CD4-positive, alpha-beta T cell (primary cell): Measurements from ENCODE around the gene PAPPA. TPM values are rescaled to one million over a fixed set of nuclear protein-coding genes. Genes with fewer than 3 reads are reported as not detected.

Experiments used
- ATAC-seq: fragments of 200-7000 bp; cut with Tn5 transposase; one replicate; pipeline ENCODE4 v1.10.0; 2022; ENCODE audit warnings: mild to moderate bottlenecking; ENCODE audit not compliant: poor library complexity
- CTCF ChIA-PET: fragments of 350-600 bp; sonication (Branson Sonifier 250); formaldehyde crosslinking; loops from one replicate; lab custom pipeline; 2021; ENCODE audit warnings: antibody characterized with exemption, inconsistent platforms; lab: Charles Lee
- POLR2A ChIA-PET: fragments of 350-600 bp; sonication (Branson Sonifier 250); formaldehyde crosslinking; loops from one replicate; lab custom pipeline; 2021; ENCODE audit warnings: antibody characterized with exemption, inconsistent platforms; lab: Charles Lee
- DNase-seq, 14 experiments: peaks; one replicate each; pipeline ENCODE4 v3.0.0-alpha.2; 2013 to 2020; ENCODE audit warnings: mixed read lengths in 2 of 14
- H3K27ac ChIP-seq, 2 donors: one replicate each; pipeline versions ENCODE4 v1.5.1 to v1.7.0; 2013; ENCODE audit warnings: low read length in 2 of 2, low read depth in 1 of 2, mild to moderate bottlenecking in 1 of 2
- H3K27me3 ChIP-seq, 2 experiments: 1 replicate in 1 of 2; 2 replicates in 1 of 2; pipeline versions ENCODE4 v1.6.1 to v1.7.0; 2013; ENCODE audit warnings: low read length in 2 of 2, control low read depth in 1 of 2, mild to moderate bottlenecking in 1 of 2, moderate library complexity in 1 of 2; ENCODE audit not compliant: insufficient read depth in 2 of 2, control insufficient read depth in 1 of 2
- H3K36me3 ChIP-seq: one replicate; pipeline ENCODE4 v1.6.1; 2013; ENCODE audit warnings: low read length, control low read depth; ENCODE audit not compliant: insufficient read depth
- H3K4me1 ChIP-seq: one replicate; pipeline ENCODE4 v1.6.1; 2013; ENCODE audit warnings: low read length, control low read depth; ENCODE audit not compliant: insufficient read depth
- H3K4me3 ChIP-seq: one replicate; pipeline ENCODE4 v1.5.1; 2013; ENCODE audit warnings: mild to moderate bottlenecking, low read length, moderate library complexity
- H3K9me3 ChIP-seq, 2 experiments: 1 replicate in 1 of 2; 2 replicates in 1 of 2; pipeline versions ENCODE4 v1.6.1 to v1.7.0; 2013; ENCODE audit warnings: low read length in 2 of 2, mild to moderate bottlenecking in 2 of 2, control low read depth in 1 of 2, moderate library complexity in 1 of 2; ENCODE audit not compliant: control insufficient read depth in 1 of 2, insufficient read depth in 1 of 2
- H3K27ac Mint-ChIP-seq: one replicate; pipeline ENCODE4 v1.8.0; 2020; ENCODE audit warnings: mixed read lengths
- H3K27me3 Mint-ChIP-seq: one replicate; pipeline ENCODE4 v1.8.0; 2021; ENCODE audit warnings: mixed read lengths
- H3K36me3 Mint-ChIP-seq: one replicate; pipeline ENCODE4 v1.8.0; 2021; ENCODE audit warnings: low read depth, mixed read lengths
- H3K4me1 Mint-ChIP-seq: one replicate; pipeline ENCODE4 v1.8.0; 2021; ENCODE audit warnings: low read depth, mixed read lengths
- H3K4me3 Mint-ChIP-seq: one replicate; pipeline ENCODE4 v1.8.0; 2020; ENCODE audit warnings: mild to moderate bottlenecking, mixed read lengths
- H3K9me3 Mint-ChIP-seq: one replicate; pipeline ENCODE4 v1.8.0; 2020; ENCODE audit warnings: mixed read lengths
- CTCF ChIP-seq: fragments of 200-600 bp; IDR thresholded peaks from one replicate; pipeline ENCODE4 v1.8.0; 2022; ENCODE audit warnings: antibody characterized with exemption, mild to moderate bottlenecking
- intact Hi-C, 2 experiments: fragments of 100-400 bp; cut with DNase I in 1 of 2; cut with micrococcal nuclease in 1 of 2; formaldehyde crosslinking; loops; one replicate each; pipeline versions ENCODE4 v1.15.1 to v1.9.0; 2023 to 2025; cut with DNase I, micrococcal nuclease
- polyA plus RNA-seq, 2 donors: library from polyadenylated mRNA; unstranded; fragments of 120-200 nt; gene quantifications; one replicate each; pipeline ENCODE4 v1.2.1, GENCODE V29; 2013
- total RNA-seq, 174 experiments: library from RNA in 2 of 174; stranded (reverse) in 2 of 174; gene quantifications; one replicate each; pipeline ENCODE4 v1.2.3 and lab custom pipeline; 2021 to 2026

The PAPPA gene
- total RNA-seq (under 1 TPM in 1 of 2 experiments, not detected in 1; 0.03 TPM), total RNA-seq (lab: John Stamatoyannopoulos, UW) (0 to 0.29 (median 0) reads per million in 172 experiments)
- polyA plus RNA-seq (2013, experiment 1 of 2): 0.14 TPM
- 0.30 TPM for polyA plus RNA-seq (2013, experiment 2 of 2)

- intact Hi-C loops: no loop called here
- POLR2A ChIA-PET: no interaction called here
- H3K9me3 Mint-ChIP-seq: no peaks in the 10 kb centered on the region
- no peak within 1 kb of the TSS for H3K4me3 Mint-ChIP-seq
- H3K27ac Mint-ChIP-seq: no peak within 1 kb of the TSS
- H3K36me3 Mint-ChIP-seq: no peaks in the 10 kb centered on the region
- no peaks in the 10 kb centered on the region for H3K36me3 ChIP-seq
- ATAC-seq (no peak), DNase-seq (no peak)
- no peaks in the 10 kb centered on the region for H3K4me1 ChIP-seq
- H3K27me3 Mint-ChIP-seq: peaks cover 89% of the 10 kb centered on the region
- CTCF ChIA-PET: no interaction called here
- peaks cover 28 to 57% of the 10 kb centered on the region in 2 experiments for H3K27me3 ChIP-seq
- no peak within 1 kb of the TSS for H3K4me3 ChIP-seq
- TF ChIP-seq CTCF: no peak
- no peak within 1 kb of the TSS for H3K27ac ChIP-seq
- peaks cover 0 to 16% of the 10 kb centered on the region in 2 experiments for H3K9me3 ChIP-seq
- H3K4me1 Mint-ChIP-seq: peaks cover 8% of the 10 kb centered on the region
Observed at GRCh38 chr9:116153765-116154333, at the start of gene PAPPA. TSS of gene PAPPA (plus strand) at chr9:116153791. CDS start at chr9:116154173, 382 bp downstream.

- H3K4me1 ChIP-seq: no peaks in the 10 kb centered on the region
- H3K27ac ChIP-seq: no peak overlapping the region
- no peak overlapping the region for H3K27ac Mint-ChIP-seq
- H3K36me3 Mint-ChIP-seq: no peaks in the 10 kb centered on the region
- peaks cover 11% of the 10 kb centered on the region for H3K9me3 Mint-ChIP-seq
- H3K9me3 ChIP-seq: no peaks in the 10 kb centered on the region
- intact Hi-C loops: no loop called here
- ATAC-seq (no peak), DNase-seq (no peak)
- no peak for TF ChIP-seq CTCF
- no peaks in the 10 kb centered on the region for H3K36me3 ChIP-seq
- no peaks in the 10 kb centered on the region for H3K27me3 ChIP-seq
- no peak overlapping the region for H3K4me3 ChIP-seq
- no peaks in the 10 kb centered on the region for H3K4me1 Mint-ChIP-seq
- no peak overlapping the region for H3K4me3 Mint-ChIP-seq
- CTCF ChIA-PET: no interaction called here
- POLR2A ChIA-PET: no interaction called here
- H3K27me3 Mint-ChIP-seq: no peaks in the 10 kb centered on the region
Observed at GRCh38 chr9:116103976-116104820, 49.4 kb upstream of the PAPPA start.

- intact Hi-C loops: no loop called here
- Mint-ChIP-seq H3K4me1 (no peaks in the 10 kb centered on the region), H3K9me3 (peaks cover 6% of the 10 kb centered on the region), H3K36me3 (no peaks in the 10 kb centered on the region), H3K27ac (no peak overlapping the region), H3K4me3 (no peak overlapping the region), H3K27me3 (no peaks in the 10 kb centered on the region)
- ATAC-seq (no peak), DNase-seq (no peak)
- CTCF ChIA-PET: no interaction called here
- TF ChIP-seq CTCF: no peak
- Histone ChIP-seq H3K4me1 (no peaks in the 10 kb centered on the region), H3K9me3 (no peaks in the 10 kb centered on the region), H3K36me3 (no peaks in the 10 kb centered on the region), H3K27ac (no peak overlapping the region), H3K27me3 (no peaks in the 10 kb centered on the region), H3K4me3 (no peak overlapping the region)
- POLR2A ChIA-PET: no interaction called here
Observed at GRCh38 chr9:116112236-116112635, 41.4 kb upstream of the PAPPA start.
